HG02981 (cell line): ENCODE results near the gene LY6G6D.
A peak's percentile ranks its signal among the peaks of the same experiment; 100 is the strongest.

ENCODE experiments used
- ATAC-seq: cut with Tn5 transposase; IDR thresholded peaks from one replicate; pipeline ENCODE4 v1.9.1; 2021; ENCODE audit warnings: mild to moderate bottlenecking, moderate library complexity; ENCODE audit not compliant: unreplicated experiment

The LY6G6D gene

GRCh38 chr6:31733734-31734133, 18.6 kb downstream of the LY6G6D start:
- no peak for ATAC-seq

- no peak for ATAC-seq
Observed at GRCh38 chr6:31734247-31734820, 19.2 kb downstream of the LY6G6D start.

- no peak for ATAC-seq
Observed at GRCh38 chr6:31734821-31735406, 19.8 kb downstream of the LY6G6D start.

GRCh38 chr6:31736021-31736767, 21.0 kb downstream of the LY6G6D start, which contains the start of gene CLIC1:
Gene CLIC1 (minus strand): TSS chr6:31736530. CDS start chr6:31736300, 230 bp downstream.
- no peak for ATAC-seq

GRCh38 chr6:31736768-31737314, 21.7 kb downstream of the LY6G6D start:
- no peak for ATAC-seq

- ATAC-seq: no peak
Observed at GRCh38 chr6:31737315-31737990, 22.3 kb downstream of the LY6G6D start.

- ATAC-seq: peak; percentile 20
Observed at GRCh38 chr6:31737991-31738979, 23.1 kb downstream of the LY6G6D start.

- ATAC-seq: peak; percentile 55
Observed at GRCh38 chr6:31739639-31740396, 24.7 kb downstream of the LY6G6D start, which contains the start of gene MSH5. Gene MSH5 (plus strand): TSS chr6:31740005. CDS start chr6:31740467, 462 bp downstream.

GRCh38 chr6:31740397-31741223, 25.5 kb downstream of the LY6G6D start:
- ATAC-seq: no peak

GRCh38 chr6:31741815-31742214, 26.7 kb downstream of the LY6G6D start:
- no peak for ATAC-seq

GRCh38 chr6:31742894-31743293, 27.7 kb downstream of the LY6G6D start:
- ATAC-seq: no peak

GRCh38 chr6:31744422-31744821, 29.3 kb downstream of the LY6G6D start:
- no peak for ATAC-seq

- no peak for ATAC-seq
Observed at GRCh38 chr6:31749301-31750036, 34.3 kb downstream of the LY6G6D start.

- no peak for ATAC-seq
Observed at GRCh38 chr6:31750411-31751022, 35.4 kb downstream of the LY6G6D start.

GRCh38 chr6:31752739-31753319, 37.7 kb downstream of the LY6G6D start:
- no peak for ATAC-seq

- no peak for ATAC-seq
Observed at GRCh38 chr6:31758281-31758680, 43.1 kb downstream of the LY6G6D start.

GRCh38 chr6:31760790-31761189, 45.6 kb downstream of the LY6G6D start:
- no peak for ATAC-seq
